HG02943 (cell line): ENCODE measurements around the gene TBL1Y.
"Not testable (repeated sequence)": the region's sequence is repeated elsewhere in the genome, so short reads cannot be mapped to it uniquely, and the experiment has no call there.

Experiments
- ATAC-seq: cut with Tn5 transposase; IDR thresholded peaks from one replicate; pipeline ENCODE4 v1.9.1; 2021; ENCODE audit warnings: mild to moderate bottlenecking, low read depth, moderate library complexity; ENCODE audit not compliant: unreplicated experiment

The TBL1Y gene

DNA sequence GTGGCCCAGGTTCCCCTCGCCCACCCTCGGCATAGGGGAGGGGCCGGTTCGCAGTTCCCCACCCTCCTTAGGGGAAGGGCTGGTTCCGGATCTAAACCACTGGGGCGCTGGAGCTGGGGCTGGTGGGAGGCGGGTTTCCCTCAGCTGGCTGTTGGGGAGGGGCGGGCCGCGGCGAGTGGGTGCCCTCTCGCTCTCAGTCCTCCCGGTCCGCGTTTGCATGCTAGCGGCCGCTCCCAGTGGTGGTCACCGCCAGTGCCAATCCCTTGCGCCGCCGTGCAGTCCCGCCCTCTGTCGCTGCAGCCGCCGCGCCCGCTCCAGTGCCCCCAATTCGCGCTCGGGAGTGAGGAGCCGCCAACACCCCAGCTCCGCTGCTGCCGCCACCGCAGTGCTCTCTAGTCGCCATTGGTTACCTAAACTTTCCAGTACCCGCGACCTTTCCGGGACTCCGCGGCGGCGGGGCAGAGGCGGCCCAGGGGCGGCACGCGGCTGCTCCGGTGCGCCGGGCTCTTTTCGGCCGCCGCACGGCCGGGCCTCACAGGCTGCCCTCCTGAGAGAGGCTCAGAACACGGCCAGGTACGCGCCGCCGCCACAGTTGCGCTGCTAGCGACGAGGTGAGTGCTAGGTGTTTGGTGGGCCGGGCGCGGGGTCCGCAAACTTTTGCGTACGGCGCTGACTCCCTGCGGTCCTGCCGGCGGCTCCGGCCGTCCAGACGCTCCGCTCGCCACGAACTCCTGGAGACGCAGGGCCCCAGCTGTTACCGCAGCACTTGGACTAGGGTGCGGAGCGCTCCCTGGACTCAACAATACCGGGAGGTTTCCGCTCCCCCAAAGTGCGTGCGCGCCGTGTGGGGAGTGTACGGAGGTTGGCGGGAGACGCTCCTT is at the start of gene TBL1Y:
Gene TBL1Y, plus strand, starts transcription at position 326 of the 881 bp plus-strand sequence. CDS start 114,388 bp downstream, outside the sequence.
- ATAC-seq, result no peak

DNA sequence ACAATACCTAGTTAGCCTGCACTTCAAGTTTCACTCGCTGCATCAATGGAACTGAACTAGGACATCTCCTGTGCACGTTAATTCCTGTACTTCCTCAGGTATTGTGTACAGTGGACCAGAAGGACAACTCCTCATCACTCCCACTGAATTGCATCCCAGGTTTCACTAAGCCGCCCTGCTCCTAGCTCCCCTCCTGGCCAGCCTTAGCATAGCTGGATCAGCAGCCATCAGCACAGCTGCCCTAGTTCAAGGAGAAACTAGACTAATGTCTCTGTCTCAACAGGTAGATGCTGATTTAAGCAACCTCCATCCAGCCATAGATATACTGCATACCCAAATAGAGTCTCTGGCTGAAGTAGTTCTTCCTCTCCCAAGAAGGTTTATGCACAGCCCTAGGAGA is 16.0 kb upstream of the TBL1Y start:
- ATAC-seq, result no peak

DNA sequence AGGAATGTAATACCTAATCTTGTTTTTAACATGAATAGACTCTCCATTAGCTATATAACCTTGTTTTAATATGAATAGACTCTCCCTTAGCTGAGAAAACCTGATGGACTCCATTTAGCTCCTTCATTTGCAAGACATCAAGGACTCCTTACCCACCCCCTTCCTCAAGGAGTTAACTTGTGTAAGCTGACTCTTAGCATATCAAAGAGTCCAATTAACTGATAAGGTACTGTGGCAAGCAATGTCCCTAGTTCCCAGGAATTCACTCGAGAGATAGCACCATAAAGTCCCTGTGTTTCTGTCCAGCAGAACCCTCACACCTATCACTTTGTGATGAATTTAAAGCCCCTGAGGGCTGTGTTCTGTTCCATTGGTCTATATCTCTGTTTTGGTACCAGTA is 15.3 kb upstream of the TBL1Y start:
- ATAC-seq, result no peak

DNA sequence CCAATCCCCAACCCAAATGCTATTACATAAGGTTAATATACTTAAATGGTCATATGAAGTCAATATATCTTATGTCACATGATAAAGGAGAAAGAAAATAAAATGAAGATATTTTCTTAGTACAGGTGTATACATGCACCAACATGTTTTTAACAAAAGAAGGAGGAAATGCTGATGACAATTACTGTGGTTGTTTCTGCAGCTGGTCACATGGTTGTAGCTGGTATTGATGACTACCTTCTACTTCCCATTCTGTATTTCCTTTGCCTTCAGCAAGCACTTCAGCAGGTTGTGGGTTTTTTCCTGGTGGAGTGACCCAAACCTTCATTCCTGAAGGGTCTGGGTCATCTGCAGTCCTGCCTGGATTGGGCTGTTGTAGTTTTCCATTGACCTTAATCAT is 8.4 kb upstream of the TBL1Y start:
- ATAC-seq, result not testable (repeated sequence)

DNA sequence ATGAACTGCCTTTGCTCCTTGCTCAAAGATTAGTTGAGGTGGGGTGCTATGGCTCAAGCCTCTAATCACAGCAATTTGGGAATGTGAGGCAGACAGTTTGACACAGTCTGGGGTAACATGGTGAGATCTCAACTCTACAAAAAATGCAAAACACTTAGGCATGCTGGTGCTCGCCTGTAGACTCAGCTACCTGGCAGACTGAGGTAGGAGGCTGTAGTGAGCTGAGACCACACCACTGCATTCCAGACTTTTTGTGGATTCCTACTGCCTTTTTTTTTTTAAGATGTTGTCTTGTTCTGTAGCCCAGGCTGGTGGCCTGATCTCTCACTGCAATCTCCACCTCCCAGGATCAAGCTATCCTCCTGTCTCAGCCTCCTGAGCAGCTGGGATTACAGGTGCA is 2.9 kb upstream of the TBL1Y start:
- ATAC-seq, result no peak

DNA sequence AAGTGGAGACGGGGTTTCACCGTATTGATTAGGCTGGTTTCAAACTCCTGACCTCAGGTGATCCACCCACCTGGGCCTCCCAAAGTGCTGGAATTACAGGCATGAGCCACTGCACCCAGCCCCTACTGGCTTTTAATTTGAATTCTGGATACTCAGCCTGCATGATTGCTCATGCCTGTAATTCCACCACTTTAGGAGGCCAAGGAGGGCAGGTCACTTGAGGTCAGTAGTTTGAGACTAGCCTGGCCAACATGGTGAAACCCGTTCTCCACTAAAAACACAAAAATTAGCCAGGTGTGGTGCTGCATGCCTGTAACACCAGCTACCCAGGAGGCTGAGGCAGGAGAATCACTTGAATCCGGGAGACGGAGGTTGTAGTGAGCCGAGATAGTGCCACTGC is 2.5 kb upstream of the TBL1Y start:
- ATAC-seq, result not testable (repeated sequence)

DNA sequence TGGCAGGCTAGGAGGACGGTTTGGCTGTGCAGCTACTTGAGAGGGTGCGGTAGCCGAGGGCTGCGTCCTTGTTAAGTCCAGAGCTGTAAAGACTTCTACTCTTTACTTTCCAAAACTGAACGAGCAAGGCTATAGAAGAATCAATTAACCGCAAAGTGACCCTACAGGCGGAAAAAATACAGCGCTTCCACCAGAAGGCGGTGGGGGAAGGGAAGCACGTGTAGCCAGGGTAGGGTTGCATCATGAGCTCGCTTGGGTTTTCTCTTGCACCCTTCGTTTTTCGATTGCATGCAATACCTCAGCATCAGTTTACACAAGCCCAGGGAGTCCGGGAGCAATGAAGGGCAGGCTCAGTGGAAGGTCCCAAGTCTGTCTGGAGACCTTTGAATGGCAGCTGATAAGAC is 1.4 kb upstream of the TBL1Y start:
- no peak for ATAC-seq

DNA sequence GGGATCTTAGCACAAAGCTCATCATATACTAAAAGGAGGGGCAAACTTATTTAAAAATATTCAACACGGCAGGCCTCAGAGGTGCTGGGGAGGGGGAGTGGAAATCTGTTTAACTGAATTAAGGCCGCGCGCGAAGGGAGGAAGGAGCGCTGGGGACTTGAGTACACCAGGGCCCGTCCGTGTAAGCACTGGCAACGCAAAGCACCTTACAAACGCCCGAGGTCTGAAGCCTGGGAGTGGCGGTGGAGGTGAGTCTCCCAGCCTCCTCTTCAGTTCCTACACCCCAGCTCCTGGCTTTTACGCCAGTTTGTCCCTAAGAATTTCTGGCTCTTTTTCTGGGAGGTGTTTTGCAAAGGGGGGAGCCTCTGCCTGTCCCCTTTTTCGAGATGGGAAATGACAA is 641 bp upstream of the TBL1Y start:
- no peak for ATAC-seq

DNA sequence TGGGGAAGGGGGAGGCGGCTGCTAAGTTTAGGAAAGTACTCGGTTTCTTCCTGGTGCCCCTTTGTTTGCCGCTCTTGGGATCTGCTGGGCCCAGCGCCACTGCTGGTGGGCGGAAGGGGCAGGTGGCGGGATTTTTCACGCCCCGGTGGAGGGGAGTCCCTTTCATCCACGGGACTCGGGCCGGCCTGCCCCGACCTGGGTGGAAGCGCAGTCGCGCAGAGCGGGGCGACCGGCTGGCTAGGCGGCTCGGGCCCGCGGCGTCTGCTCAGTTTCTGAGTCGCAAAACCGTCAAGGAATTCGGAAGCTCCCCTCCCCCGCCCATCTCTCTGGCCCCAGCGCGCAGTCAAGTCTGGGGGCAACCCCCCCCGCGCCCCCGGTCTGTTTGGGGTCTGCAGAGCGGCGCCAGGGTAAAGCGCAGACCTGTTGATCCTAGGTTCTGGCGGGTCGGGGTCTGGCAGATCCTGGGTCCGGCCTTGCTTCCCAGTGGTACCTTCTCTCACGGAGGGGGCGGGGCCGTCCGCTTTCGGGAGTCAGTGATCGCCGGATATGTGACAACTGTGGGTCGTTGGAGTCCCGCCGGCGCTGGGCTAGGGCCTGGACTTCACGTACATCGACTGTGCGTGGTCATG is 870 bp downstream of the TBL1Y start, which contains the start of gene AMELY:
Gene AMELY, minus strand, starts transcription at position 500 of the 629 bp plus-strand sequence. CDS start 39,144 bp downstream, outside the sequence.
- ATAC-seq, result no peak

DNA sequence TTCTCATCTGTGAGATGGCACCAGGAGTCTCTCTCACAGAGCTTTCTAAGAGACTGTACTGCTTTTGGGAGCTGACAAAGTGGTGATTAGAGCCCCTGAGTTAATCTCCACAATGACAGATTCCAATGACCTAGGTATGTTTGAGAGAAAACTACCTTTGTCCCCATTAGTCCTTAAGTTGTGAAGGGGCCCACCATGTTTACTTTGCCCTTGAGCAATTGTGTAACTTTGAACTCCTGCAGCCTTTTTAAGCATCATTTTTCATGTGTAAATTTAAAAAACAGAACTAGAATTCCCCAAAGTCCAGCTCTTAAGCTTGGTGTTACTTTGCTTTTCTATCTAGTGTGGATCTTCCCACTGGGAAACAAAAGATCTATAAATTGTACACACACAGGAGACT is 2.9 kb downstream of the TBL1Y start:
- no peak for ATAC-seq

DNA sequence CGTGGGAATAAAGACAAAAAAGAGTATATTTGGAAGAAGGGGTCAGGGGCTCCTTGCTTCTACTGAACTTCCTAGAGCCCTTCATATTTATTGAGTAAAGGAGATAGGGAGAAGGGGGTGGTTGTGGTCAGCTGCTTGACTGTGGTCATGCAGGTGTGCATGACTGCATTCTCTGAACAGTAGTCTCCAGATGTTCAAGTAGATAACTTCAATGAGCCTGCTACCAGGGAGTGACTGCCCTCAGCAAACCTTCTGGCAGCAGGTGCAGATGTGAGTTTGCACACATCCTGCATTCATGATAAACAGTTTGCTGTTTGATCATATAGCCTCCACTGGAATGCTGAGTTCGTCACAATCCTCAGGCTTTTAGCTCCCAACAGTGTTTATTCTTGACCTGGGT is 10.6 kb downstream of the TBL1Y start:
- ATAC-seq, result no peak

DNA sequence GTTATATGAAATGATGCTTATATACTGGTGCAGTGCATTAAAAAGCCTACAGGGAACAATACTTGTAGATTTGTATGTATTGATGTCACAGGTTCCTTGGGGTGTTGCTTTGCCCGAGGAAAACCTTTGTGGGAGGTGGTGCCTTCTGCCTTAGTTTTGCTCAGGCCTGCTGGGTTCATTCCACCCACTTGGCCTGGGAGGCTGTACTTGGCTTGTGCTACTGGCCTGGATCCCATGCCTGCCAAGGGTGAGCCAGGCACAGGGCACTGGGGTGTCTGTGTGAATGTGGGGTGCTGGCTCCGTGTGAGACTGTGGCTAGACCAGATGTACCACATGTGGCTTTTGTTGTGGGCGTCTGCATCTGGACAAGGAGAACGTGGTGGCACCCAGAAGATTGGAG is 17.8 kb downstream of the TBL1Y start:
- ATAC-seq, result no peak

DNA sequence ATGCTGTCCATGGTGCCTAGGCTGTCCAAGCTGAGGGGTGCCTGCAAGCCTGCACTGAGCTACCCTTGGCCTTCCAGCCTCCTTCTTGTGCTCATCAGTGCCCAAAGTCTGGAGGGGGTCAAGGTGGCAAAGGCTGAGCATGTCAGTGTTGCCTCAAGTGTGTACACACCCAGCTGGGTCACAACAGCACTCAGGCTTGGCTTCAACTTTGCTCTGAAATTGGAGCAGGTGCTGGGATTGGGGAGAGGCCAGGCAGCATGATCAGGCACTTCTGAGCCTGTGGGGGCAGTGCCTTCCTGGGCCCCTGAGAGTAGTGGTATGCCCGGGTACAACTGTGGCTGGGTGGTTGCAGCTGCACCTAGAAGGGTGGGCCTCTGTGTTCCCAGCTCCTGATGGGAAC is 18.7 kb downstream of the TBL1Y start:
- no peak for ATAC-seq

DNA sequence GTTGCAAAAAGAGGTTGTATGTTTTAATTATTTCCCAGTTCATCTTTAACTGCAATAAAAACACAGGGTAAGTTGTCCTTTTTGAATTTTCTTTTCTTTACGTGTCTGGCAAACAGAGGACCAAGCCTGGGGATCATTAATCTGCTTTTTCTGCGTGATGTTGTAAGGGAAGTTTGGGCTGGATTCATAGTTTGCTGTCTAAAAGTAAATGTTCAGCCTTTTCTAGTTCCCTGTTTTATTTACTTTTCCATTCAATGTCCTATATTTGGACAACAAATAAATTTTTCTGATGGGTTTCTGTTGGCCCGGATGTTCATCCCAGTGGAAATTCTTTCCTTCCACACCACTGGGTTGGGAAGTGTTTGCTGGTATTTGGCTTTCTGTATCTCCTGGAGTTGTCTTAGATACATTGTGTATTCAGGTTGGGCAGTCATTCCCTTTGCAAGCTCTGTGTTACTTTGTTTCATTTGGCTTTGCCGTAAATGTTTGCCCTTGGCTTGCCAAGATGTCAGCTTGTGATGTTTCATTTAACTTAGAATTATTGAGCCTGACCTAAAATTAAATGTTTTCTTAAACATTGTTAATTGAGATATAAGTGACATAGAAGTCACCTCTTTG is 21.4 kb downstream of the TBL1Y start:
- no peak for ATAC-seq

DNA sequence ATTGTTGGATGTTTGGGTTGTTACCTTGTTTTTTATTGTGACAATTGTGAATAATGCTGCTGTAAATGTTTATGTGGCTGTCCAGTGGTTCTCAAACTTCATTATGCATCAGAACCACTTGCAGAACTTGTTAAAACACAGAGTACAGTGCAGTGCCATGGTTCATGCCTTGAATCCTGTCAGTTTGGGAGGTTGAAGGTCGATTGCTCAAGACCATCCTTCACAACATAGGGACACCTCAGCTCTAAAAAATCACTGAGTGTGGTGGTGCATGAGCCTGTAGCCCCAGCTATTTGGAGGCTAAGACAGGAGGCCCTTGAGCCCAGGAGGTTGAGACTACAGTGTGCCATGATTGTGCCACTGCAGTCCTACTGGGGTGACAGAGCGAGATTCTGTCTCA is 25.0 kb downstream of the TBL1Y start:
- ATAC-seq, result no peak

DNA sequence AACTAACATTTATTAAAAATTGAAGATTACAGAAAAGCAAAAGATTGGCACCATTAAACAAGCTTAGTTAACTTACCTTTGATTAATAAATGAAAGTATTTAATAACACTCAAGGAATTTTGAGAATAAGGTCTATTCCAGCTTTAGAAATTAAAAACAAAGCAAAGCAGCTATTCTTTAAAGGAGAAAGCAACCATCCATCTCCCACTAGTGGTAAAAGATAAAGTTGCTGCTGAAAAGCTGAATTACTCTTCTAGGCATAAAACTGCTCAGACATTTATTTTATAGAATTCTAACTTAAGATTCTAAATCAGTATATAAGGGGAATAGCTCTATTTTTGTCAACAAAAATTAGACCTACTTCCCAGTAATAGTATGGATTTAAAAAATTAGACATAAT is 37.2 kb downstream of the TBL1Y start:
- no peak for ATAC-seq

DNA sequence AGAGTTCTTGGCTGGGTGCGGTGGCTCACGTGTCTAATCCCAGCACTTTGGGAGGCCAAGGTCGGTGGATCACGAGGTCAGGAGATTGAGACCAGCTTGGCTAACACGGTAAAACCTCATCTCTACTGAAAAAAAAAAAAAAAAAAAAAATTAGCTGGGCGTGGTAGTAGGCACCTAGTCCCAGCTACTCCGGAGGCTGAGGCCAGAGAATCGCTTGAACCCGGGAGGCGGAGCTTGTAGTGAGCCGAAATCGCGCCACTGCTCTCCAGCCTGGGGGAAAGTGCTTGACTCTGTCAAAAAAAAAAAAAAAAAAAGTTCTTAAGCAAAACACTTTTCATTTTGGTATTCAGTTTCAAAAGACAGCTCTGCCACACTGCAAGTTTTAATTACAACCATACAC is 37.9 kb downstream of the TBL1Y start:
- no peak for ATAC-seq

DNA sequence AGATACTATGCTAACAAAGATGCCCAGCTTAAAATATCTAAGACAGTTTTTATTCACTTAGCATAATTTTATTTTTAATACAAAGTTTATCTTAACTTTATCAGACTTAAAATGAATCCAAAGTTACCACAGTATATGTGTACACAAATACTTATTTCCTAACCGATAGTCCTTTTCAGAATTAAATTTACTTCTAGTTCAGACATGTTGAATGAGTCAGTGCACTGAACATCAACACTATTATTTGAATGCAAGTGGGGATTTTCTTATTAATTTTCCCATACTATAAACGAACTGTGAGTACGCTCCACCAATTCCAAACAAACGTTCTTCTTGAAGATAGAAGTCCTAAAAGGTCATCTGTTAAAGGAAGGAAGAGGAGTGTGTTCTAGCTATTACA is 39.5 kb downstream of the TBL1Y start:
- no peak for ATAC-seq

DNA sequence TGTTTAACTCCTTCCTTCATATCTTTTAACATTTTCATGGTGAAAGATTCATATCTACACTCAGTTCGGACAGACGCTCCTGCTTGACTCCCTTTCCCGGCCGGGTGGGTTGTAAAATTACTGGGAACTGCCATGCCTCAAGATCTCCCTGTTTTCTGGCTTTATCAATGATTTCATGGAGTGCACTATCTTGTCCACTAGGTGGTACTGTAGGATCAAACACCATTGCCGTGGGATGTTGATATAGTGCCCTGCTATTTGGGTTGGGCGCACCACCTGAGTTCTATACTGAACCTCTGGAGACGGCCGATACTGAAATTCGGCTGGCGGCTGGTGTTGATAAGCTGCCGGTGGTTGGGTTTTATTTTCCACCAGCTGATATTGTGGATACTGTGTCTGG is 54.2 kb downstream of the TBL1Y start:
- no peak for ATAC-seq

DNA sequence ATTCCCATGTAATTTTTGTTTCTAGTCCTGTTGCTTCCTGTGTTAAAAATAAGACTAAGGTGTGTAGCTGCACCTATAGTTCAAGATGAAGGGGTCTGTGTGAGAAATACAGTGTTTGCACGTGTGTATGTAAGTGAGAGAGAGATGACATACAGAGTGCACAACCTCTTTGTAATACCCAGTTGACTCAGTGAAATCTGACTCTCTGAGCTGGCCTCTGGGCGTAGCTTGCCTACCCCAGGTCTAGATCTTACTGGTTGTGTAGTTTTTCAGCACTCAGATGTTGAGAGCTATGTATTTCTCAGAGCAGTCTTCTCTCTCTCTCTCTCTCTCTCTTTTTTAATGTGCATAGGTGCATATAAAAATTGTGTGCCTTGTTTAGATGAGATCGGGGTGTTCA is 56.0 kb downstream of the TBL1Y start:
- ATAC-seq, result no peak

DNA sequence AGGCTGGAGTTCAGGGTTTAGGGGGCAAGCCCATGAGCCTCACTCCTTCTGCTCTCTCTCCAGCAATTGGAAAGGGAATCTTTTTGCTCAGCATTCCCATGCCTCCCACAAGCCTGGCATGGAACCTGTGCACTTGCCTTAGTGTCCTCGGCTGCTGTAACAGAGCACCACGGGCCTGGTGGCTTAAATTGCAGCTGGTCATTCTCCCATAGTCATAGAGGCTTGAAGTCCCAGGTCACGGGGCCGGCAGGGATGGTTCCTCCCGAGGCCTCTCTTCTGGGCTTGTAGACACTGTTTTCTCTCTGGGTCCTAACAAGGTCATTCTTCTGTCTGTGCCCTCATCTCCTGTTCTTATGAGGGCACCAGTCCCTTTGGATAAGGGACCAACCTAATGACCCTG is 57.2 kb downstream of the TBL1Y start:
- no peak for ATAC-seq

DNA sequence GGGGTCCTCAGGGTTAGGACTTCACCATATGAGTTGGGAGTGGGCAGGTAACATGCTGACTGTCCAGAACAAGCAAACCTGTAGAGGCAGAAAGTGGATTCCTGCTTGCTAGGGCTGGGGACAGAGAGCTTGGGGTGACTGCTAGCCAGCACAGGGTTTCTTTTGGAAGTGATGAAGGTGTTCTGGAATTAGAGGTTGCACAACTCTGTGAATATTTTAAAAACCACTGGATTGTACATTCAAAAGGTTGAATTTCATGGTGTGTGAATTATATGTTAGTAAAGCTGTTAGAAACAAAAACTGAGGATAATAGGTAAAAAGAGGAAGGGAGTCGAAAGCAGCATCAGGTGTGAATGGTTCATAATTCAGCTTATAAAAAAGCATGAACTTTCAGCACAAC is 57.7 kb downstream of the TBL1Y start:
- no peak for ATAC-seq
